HepG2 (cell line): ENCODE results near the gene PDE1C.

Experiments
- CTCF ChIP-seq: sonication (generic); formaldehyde crosslinking; IDR thresholded peaks from 2 replicates; pipeline ENCODE4 v1.5.0; 2020; ENCODE audit warnings: mild to moderate bottlenecking, missing genetic modification reagents, moderate library complexity
- HNRNPUL1 ChIP-seq: fragments of 200-400 bp; formaldehyde crosslinking; IDR thresholded peaks from 2 replicates; pipeline ENCODE4 v1.6.1; 2017; ENCODE audit warnings: low read depth, mild to moderate bottlenecking, low read length, moderate library complexity
- JUND ChIP-seq: sonication (generic); formaldehyde crosslinking; IDR thresholded peaks from 2 replicates; pipeline ENCODE4 v1.8.0; 2022; ENCODE audit warnings: mild to moderate bottlenecking, missing genetic modification reagents
- NR2F1 ChIP-seq, 2 experiments: fragments of 450-650 bp in 1 of 2; formaldehyde crosslinking in 1 of 2; IDR thresholded peaks; 2 replicates each; pipeline versions ENCODE4 v1.5.0 to v1.6.1; 2016 to 2020; ENCODE audit warnings: mild to moderate bottlenecking in 1 of 2, missing compliant biosample characterization in 1 of 2, missing genetic modification reagents in 1 of 2, moderate library complexity in 1 of 2
- POLR2A ChIP-seq, 2 experiments: IDR thresholded peaks; 2 replicates each; pipeline ENCODE4 v1.6.1; 2011; ENCODE audit warnings: low read depth in 2 of 2, low read length in 2 of 2, mild to moderate bottlenecking in 1 of 2, moderate library complexity in 1 of 2; ENCODE audit not compliant: insufficient read depth in 1 of 2
- PRDM10 ChIP-seq: sonication (generic); formaldehyde crosslinking; IDR thresholded peaks from 2 replicates; pipeline ENCODE4 v1.4.0; 2020; ENCODE audit warnings: low read depth, missing genetic modification reagents
- XRCC5 ChIP-seq: fragments of 200-400 bp; formaldehyde crosslinking; optimal IDR thresholded peaks from 2 replicates; pipeline ENCODE3; 2017; ENCODE audit warnings: mild to moderate bottlenecking, low read length
- ZNF747 ChIP-seq: sonication (generic); formaldehyde crosslinking; IDR thresholded peaks from 2 replicates; pipeline ENCODE4 v1.8.1; 2023; ENCODE audit warnings: missing genetic modification reagents, mild to moderate bottlenecking, borderline replicate concordance
- TF ChIP-seq, protein P1 (sequence below): sonication (generic); formaldehyde crosslinking; IDR thresholded peaks from 2 replicates; pipeline ENCODE4 v1.9.0; 2021; ENCODE audit warnings: missing genetic modification reagents, borderline replicate concordance
- TF ChIP-seq, protein P2 (sequence below): IDR thresholded peaks from 2 replicates; pipeline ENCODE4 v1.6.1; 2016; ENCODE audit warnings: low read depth, control low read depth

- TF ChIP-seq, protein P1, sequence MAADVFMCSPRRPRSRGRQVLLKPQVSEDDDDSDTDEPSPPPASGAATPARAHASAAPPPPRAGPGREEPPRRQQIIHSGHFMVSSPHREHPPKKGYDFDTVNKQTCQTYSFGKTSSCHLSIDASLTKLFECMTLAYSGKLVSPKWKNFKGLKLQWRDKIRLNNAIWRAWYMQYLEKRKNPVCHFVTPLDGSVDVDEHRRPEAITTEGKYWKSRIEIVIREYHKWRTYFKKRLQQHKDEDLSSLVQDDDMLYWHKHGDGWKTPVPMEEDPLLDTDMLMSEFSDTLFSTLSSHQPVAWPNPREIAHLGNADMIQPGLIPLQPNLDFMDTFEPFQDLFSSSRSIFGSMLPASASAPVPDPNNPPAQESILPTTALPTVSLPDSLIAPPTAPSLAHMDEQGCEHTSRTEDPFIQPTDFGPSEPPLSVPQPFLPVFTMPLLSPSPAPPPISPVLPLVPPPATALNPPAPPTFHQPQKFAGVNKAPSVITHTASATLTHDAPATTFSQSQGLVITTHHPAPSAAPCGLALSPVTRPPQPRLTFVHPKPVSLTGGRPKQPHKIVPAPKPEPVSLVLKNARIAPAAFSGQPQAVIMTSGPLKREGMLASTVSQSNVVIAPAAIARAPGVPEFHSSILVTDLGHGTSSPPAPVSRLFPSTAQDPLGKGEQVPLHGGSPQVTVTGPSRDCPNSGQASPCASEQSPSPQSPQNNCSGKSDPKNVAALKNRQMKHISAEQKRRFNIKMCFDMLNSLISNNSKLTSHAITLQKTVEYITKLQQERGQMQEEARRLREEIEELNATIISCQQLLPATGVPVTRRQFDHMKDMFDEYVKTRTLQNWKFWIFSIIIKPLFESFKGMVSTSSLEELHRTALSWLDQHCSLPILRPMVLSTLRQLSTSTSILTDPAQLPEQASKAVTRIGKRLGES (CRISPR knock-in tag): no peak
- TF ChIP-seq POLR2A (IDR thresholded peaks at IDR 0.05; ENCODE audit: insufficient read depth in 1 of 2, low read depth in 2 of 2, low read length in 2 of 2) (no peak), HNRNPUL1 (no peak), JUND (CRISPR knock-in tag) (no peak), CTCF (CRISPR knock-in tag) (no peak), PRDM10 (CRISPR knock-in tag) (no peak), NR2F1 (CRISPR knock-in tag; IDR thresholded peaks at IDR 0.05) (no peak), XRCC5 (no peak), ZNF747 (CRISPR knock-in tag) (no peak)
- TF ChIP-seq, protein P2, sequence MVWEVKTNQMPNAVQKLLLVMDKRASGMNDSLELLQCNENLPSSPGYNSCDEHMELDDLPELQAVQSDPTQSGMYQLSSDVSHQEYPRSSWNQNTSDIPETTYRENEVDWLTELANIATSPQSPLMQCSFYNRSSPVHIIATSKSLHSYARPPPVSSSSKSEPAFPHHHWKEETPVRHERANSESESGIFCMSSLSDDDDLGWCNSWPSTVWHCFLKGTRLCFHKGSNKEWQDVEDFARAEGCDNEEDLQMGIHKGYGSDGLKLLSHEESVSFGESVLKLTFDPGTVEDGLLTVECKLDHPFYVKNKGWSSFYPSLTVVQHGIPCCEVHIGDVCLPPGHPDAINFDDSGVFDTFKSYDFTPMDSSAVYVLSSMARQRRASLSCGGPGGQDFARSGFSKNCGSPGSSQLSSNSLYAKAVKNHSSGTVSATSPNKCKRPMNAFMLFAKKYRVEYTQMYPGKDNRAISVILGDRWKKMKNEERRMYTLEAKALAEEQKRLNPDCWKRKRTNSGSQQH (CRISPR knock-in tag): no peak
Observed at GRCh38 chr7:31747553-31747952, 322.7 kb downstream of the PDE1C start.
